Stimulated activated CD4-positive, alpha-beta T cell treated with anti-CD3 and anti-CD28 coated beads, Interleukin-2, amount 100 ng/mL, for 24 hours (primary cell): ENCODE data around the gene C1orf115.
"Not testable (repeated sequence)": the region's sequence is repeated elsewhere in the genome, so short reads cannot be mapped to it uniquely, and the experiment has no call there.

ENCODE experiments used
- DNase-seq, 2 donors: peaks; one replicate each; pipeline ENCODE4 v3.0.0-alpha.2; 2020

Gene C1orf115, protein sequence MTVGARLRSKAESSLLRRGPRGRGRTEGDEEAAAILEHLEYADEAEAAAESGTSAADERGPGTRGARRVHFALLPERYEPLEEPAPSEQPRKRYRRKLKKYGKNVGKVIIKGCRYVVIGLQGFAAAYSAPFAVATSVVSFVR

DNA sequence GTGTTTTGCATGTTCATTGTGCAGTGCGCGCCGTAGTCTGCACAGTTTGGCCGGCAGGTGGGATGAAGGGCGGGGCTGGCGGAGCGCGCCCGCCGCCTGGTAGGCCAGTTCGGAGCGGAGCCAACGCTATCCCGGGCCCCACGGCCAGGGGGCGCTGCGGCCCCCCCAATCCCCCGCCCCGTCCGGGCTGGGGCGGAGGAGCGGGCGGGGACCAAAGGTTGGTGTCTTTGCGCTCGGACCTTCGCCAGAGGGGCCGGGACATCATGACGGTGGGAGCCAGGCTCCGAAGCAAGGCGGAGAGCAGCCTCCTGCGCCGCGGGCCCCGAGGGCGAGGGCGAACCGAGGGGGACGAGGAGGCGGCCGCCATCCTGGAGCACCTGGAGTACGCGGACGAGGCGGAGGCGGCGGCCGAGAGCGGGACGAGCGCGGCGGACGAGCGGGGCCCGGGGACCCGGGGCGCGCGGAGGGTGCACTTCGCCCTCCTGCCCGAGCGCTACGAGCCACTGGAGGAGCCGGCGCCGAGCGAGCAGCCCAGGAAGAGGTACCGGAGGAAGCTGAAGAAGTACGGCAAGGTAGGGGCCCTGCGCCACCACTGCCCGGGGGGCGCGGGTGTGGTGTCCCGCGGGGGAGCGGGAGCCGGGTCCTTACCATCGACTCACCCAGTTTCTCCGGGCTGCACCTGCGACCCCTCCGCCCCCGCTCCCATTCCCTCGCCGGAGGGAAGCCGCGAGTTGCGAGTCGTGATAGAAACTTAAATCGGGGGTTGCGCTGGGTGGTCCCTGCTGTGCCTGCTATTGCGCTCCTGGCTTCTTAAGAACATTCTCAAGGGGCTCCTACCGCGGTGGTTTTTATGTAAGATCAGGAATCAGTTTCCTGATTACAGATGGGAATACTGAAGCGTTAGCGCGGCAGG lies at the start of gene C1orf115:
TSS of gene C1orf115 (plus strand) at position 224 of the 913 bp plus-strand sequence. CDS start at position 264, 40 bp downstream.
- DNase-seq = peak; percentile 76 to 82

DNA sequence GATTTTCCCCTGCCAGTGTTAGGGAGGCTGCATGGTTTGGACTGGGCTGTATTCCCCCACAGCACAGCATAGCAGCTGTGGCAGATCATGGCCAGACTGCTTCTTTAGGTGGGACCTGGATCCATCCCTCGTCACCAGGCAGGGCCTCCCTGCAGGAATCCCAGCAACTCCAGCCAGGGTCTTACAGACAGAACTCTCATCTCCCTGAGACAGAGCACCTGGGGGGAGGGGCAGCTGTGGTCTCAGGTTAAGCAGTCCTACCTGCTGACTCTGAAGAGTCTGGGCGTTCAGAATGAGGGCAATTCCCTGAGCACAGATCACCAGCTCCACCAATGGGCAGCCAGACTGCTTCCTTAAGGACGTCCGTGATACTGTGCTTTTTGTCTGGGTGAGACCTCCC lies 47.9 kb upstream of the C1orf115 start:
- no peak for DNase-seq

- DNase-seq = no peak
Measured at GRCh38 chr1:220652995-220653394, 37.2 kb upstream of the C1orf115 start.

GRCh38 chr1:220655509-220655908 lies 34.7 kb upstream of the C1orf115 start:
- no peak for DNase-seq

GRCh38 chr1:220655961-220656740 lies 34.0 kb upstream of the C1orf115 start:
- DNase-seq = no peak

- no peak for DNase-seq
Measured at GRCh38 chr1:220666349-220666748, 23.8 kb upstream of the C1orf115 start.

DNA sequence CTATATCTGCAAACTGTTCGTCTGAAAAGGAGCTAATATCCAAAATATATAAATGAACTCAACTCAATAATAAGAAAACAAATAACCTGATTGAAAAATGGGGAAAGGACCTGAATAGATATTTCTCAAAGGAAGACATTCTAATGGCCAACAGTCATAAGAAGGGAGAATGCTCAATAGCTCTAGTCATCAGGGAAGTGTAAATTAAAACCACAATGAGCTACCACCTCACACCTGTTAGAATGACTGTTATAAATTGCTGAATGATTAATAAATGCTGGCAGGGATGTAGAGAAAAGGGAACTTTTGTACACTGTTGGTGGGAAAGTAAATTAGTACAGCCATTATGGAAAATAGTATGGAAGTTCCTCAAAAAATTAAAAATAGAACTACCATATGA lies 21.2 kb upstream of the C1orf115 start:
- no peak for DNase-seq

GRCh38 chr1:220670365-220670764 lies 19.8 kb upstream of the C1orf115 start:
- no peak for DNase-seq

GRCh38 chr1:220673921-220674320 lies 16.2 kb upstream of the C1orf115 start:
- no peak for DNase-seq

GRCh38 chr1:220677251-220677650 lies 12.9 kb upstream of the C1orf115 start:
- no peak for DNase-seq

DNA sequence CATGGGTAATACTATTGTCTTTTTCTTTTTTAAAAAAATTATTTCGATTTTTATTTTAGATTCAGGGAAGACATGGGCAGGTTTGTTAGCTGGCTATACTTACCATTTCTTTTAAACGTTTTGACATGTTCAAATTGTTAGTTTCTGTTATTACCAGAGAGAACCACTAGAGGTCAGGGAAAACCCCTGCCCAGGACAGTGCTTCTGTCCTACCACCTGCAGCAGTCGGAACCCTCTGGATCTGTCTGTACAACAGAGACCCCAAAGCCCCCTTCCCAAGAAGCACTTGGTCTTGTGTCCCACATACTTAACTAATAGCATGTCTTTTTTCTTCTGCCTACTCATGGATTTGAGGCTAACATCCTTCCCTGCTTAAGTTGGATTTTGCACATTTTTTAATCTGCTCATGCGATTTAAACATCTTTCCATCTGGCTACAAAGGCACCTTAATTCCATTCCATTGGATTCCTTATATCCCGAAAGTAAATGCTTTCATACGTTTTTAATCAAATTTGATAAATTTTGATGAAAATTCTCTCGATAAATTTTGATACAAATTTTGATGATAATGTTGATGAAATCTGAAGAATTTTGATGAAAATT lies 10.0 kb upstream of the C1orf115 start:
- DNase-seq = peak in 1 of 2 donors; percentile 6

DNA sequence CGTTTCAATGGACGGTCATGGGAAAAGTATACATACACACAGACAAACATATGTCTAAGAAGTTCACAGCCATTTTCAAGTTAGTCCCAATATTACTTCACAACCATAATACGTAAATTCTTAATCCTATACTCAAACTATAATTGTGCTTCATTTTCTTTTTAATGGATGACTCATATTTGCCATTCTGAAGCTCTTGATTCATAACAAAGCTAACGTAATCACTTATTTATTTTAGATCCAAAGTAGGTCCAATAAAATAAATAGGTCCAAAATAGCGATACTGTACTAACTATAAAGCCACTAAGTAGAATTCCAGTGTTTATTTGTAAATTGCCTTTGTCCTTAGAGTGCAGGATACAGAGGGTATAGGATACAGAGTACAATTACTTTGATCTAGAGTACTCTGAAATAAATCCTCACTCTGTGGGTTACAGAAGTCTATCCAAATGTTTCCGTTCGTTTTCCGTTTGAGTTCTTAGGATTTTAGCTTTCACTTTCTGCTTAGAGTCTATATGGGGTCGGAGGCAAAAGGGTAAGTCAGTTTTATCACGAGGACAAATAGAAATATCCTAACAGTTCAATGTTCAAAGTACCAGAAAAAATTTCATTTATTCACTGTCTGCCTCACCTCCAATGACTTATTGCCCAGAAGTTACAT lies 8.8 kb upstream of the C1orf115 start:
- no peak for DNase-seq

DNA sequence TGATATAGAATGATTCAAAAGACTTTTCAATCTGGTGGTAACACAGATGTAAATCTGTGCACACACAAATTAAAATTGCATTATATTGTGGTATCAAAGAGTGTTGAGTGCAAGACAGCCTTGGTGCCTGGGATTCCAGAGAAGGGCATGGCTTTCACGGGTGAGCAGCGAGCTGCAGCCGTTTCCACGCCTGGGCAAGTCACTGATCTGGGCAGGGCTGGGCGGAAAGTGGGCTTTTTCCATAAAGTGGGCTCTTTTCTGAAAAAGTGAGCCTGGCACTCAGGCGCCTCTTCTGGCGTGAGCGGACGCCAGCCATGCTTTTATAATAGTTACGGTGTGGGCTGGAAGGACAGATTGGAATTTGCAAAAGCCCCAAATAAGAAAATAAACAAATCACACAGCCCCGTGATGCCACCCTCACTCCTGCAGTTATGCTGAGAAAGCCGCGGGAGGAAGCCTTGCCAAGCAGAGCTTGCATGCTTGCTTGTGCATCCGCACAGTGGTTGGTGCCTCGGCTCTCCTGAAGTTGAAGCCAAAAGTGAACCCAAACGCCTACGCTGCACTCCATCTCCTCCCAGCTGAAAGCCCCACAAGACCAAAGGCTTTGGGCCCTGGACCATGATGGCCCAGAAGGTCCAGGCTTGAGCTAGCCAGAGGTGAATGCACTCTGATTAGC lies 7.1 kb upstream of the C1orf115 start:
- no peak for DNase-seq

GRCh38 chr1:220683716-220684115 lies 6.4 kb upstream of the C1orf115 start:
- DNase-seq = not testable (repeated sequence)

- no peak for DNase-seq
Measured at GRCh38 chr1:220684890-220685289, 5.3 kb upstream of the C1orf115 start.

GRCh38 chr1:220685879-220686278 lies 4.3 kb upstream of the C1orf115 start:
- no peak for DNase-seq

DNA sequence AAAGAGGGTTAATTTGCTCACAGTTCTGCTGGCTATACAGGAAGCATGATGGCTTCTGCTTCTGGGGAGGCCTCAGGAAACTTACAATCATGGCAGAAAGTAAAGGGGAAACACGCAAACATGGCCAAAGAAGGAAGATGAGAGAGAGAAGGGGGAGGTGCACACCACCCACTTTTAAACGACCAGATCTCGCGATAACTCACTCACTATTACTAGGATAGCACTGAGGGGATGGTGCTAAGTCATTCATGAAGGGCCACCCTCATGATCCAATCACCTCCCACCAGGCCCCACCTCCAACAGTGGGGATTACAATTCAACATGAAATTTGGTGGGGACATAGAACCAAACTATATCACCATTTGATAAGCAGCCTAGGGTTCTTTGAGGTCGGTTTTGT lies 2.4 kb upstream of the C1orf115 start:
- no peak for DNase-seq

DNA sequence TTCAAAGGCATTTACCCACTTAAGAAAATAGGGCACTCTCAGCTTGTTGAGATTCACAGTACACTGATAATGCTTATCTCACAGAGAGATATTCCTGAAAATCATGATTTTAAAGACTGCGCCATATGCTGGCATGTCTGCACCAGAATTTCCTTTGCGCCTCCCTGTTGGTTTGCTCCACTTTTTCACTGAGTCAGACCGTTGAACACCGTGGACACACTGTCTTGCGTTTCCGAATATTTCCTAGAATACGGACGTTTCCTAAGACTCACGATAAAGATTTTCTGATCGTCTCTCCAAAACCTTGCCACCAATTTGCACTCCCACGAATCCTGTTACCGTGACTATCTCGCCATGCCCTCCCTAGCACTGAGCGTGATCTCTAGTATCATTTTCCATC lies 497 bp upstream of the C1orf115 start:
- no peak for DNase-seq

DNA sequence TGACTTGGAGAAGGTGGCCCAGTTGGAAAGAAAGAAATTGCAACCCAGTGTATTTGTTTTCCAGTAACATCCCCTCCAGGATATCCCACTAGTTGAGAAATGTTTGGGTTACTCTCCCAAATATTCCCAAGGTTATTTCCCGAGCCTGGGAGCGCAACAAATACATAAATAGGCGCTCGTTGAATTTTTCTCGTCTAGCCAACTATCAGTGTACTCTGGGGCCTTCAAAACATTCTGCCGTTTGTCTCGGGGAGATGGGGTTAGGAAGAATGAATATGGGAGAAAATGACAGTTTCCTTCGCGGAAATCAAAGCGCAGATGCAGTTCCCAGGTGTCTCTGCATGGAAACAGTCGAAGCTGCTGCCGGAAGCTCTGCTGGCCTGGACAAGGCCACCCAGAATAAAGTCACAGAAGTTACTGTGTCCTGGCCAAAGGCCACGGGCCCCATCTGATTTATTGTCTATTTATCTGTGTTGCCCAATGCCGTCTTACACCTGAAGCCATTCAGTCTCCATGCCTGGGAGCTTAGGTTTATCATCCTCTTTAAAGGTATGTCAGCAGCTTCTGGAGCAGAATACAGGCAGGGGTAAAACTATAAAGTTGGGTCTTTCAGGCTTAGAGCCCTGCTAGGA lies 1.0 kb downstream of the C1orf115 start:
- no peak for DNase-seq

DNA sequence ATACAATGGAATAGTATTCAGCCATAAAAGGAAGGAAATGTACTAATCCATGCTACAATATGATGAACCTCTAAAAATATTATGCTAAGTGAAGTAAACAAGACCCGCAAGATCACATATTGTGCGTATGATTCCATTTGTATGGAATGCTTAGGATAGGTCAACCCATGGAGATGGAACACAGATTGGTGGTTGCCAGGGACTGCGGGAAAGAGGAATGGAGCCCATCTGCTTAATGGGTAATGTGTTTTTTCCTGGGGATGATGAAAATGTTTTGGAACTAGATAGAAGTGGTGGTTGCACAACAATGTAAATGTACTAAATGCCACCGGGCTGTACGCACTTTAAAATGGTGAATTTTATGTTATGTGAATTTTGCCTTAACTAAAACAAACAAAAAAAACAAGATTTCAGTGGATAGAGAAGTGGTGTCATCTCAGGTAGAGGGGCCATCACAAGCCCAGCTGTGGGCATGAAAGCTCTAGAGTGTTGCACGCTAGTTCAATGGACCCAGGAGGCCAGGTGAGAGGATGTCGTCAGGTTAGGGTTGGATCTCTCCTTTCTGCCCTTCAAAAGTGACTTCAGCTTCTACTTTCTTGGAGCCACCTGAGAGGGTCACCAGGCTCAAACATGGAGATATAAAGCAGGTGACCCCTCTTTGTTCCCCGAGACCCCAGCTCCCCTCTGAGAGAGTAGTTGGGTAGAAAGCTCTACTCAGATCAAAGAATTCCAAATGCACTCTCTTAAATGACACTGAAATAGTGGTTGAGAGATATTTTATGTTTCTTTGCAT lies 2.5 kb downstream of the C1orf115 start:
- no peak for DNase-seq
